CD14-positive monocyte (primary cell): ENCODE measurements around the gene TOPBP1. TPM values are rescaled to one million over a fixed set of nuclear protein-coding genes. Genes with fewer than 3 reads are reported as not detected.

Experiments
- DNase-seq, 3 donors: peaks; one replicate each; pipeline ENCODE4 v3.0.0-alpha.2; 2011 to 2022
- H2AFZ ChIP-seq: 2 replicates; pipeline ENCODE4 v1.6.0; 2012; ENCODE audit warnings: mild to moderate bottlenecking, low read depth, low read length, inconsistent platforms; ENCODE audit not compliant: insufficient read depth, poor library complexity, severe bottlenecking
- H3K27ac ChIP-seq, 2 donors: 1 replicate in 1 of 2; 2 replicates in 1 of 2; pipeline ENCODE4 v1.5.1; 2012 to 2013; ENCODE audit warnings: low read length in 2 of 2, control low read depth in 1 of 2, inconsistent platforms in 1 of 2, low read depth in 1 of 2, mild to moderate bottlenecking in 1 of 2
- H3K27me3 ChIP-seq, 2 donors: one replicate each; pipeline versions ENCODE4 v1.6.0 to v1.6.1; 2011 to 2013; ENCODE audit warnings: low read length in 2 of 2; ENCODE audit not compliant: control insufficient read depth in 2 of 2, insufficient read depth in 2 of 2
- H3K36me3 ChIP-seq, 2 donors: replicated peaks in 1 of 2; 1 replicate in 1 of 2; 2 replicates in 1 of 2; pipeline versions ENCODE4 v1.5.1 to v1.6.1; 2012 to 2013; ENCODE audit warnings: low read length in 2 of 2, control low read depth in 1 of 2, inconsistent platforms in 1 of 2, mild to moderate bottlenecking in 1 of 2; ENCODE audit not compliant: insufficient read depth in 2 of 2, control insufficient read depth in 1 of 2
- H3K4me1 ChIP-seq, 2 donors: 1 replicate in 1 of 2; 2 replicates in 1 of 2; pipeline versions ENCODE4 v1.5.1 to v1.6.1; 2012 to 2013; ENCODE audit warnings: low read length in 2 of 2, control low read depth in 1 of 2, inconsistent platforms in 1 of 2, mild to moderate bottlenecking in 1 of 2, moderate library complexity in 1 of 2; ENCODE audit not compliant: insufficient read depth in 2 of 2, control insufficient read depth in 1 of 2
- H3K4me2 ChIP-seq: replicated peaks from 2 replicates; pipeline ENCODE3; 2012; ENCODE audit warnings: low read length, moderate library complexity, mild to moderate bottlenecking; ENCODE audit not compliant: poor library complexity, severe bottlenecking; ENCODE audit errors: extremely low read depth
- H3K4me3 ChIP-seq, 3 experiments: fragments of 200-600 bp in 1 of 3; sonication (generic) in 1 of 3; replicated peaks in 1 of 3; 1 replicate in 2 of 3; 2 replicates in 1 of 3; pipeline ENCODE4 v1.5.1; 2011 to 2013; ENCODE audit warnings: low read length in 3 of 3, mild to moderate bottlenecking in 3 of 3, control low read depth in 2 of 3, low read depth in 2 of 3, inconsistent platforms in 1 of 3, moderate library complexity in 1 of 3
- H3K79me2 ChIP-seq: 2 replicates; pipeline ENCODE4 v1.6.0; 2012; ENCODE audit warnings: mild to moderate bottlenecking, control low read depth, inconsistent platforms, low read length, moderate library complexity; ENCODE audit not compliant: insufficient read depth
- H3K9ac ChIP-seq: 2 replicates; pipeline ENCODE4 v1.6.0; 2017; ENCODE audit warnings: low read length, mild to moderate bottlenecking; ENCODE audit not compliant: insufficient read depth, poor library complexity, severe bottlenecking
- H3K9me3 ChIP-seq, 2 donors: replicated peaks in 1 of 2; 1 replicate in 1 of 2; 2 replicates in 1 of 2; pipeline versions ENCODE4 v1.5.1 to v1.6.1; 2012 to 2013; ENCODE audit warnings: low read length in 2 of 2, control low read depth in 1 of 2; ENCODE audit not compliant: control insufficient read depth in 1 of 2, insufficient read depth in 1 of 2
- H4K20me1 ChIP-seq: 2 replicates; pipeline ENCODE4 v1.6.0; 2012; ENCODE audit warnings: mild to moderate bottlenecking, low read length, control low read depth, moderate library complexity; ENCODE audit not compliant: insufficient read depth
- H3K27ac Mint-ChIP-seq, 7 donors: one replicate each; pipeline ENCODE4 v1.8.0; 2020; ENCODE audit warnings: mild to moderate bottlenecking in 7 of 7, mixed read lengths in 7 of 7, moderate library complexity in 6 of 7, inconsistent platforms in 2 of 7
- H3K27me3 Mint-ChIP-seq, 3 donors: one replicate each; pipeline ENCODE4 v1.8.0; 2021 to 2022; ENCODE audit warnings: low read depth in 3 of 3, mild to moderate bottlenecking in 3 of 3, mixed read lengths in 3 of 3, moderate library complexity in 3 of 3, inconsistent platforms in 1 of 3
- H3K36me3 Mint-ChIP-seq, 2 donors: one replicate each; pipeline ENCODE4 v1.8.0; 2020; ENCODE audit warnings: mixed read lengths in 2 of 2, inconsistent platforms in 1 of 2, mild to moderate bottlenecking in 1 of 2
- H3K4me1 Mint-ChIP-seq: one replicate; pipeline ENCODE4 v1.8.0; 2020; ENCODE audit warnings: mild to moderate bottlenecking, mixed read lengths
- H3K4me3 Mint-ChIP-seq, 2 donors: one replicate each; pipeline ENCODE4 v1.8.0; 2020; ENCODE audit warnings: mild to moderate bottlenecking in 2 of 2, mixed read lengths in 2 of 2, moderate library complexity in 1 of 2
- H3K9me3 Mint-ChIP-seq, 7 donors: one replicate each; pipeline ENCODE4 v1.8.0; 2020 to 2022; ENCODE audit warnings: mixed read lengths in 7 of 7, mild to moderate bottlenecking in 6 of 7, moderate library complexity in 6 of 7, inconsistent platforms in 2 of 7
- CTCF ChIP-seq: fragments of 200-600 bp; IDR thresholded peaks from one replicate; pipeline ENCODE4 v1.8.0; 2022; ENCODE audit warnings: antibody characterized with exemption, mild to moderate bottlenecking
- WGBS: methylation state at CpG from one replicate; pipeline ENCODE4 v1.1.5; 2013; ENCODE audit warnings: missing lambda C conversion rate; ENCODE audit not compliant: insufficient coverage; 5-methylcytosine and 5-hydroxymethylcytosine counted together
- intact Hi-C, 2 donors: fragments of 100-400 bp; cut with micrococcal nuclease; formaldehyde crosslinking; loops; one replicate each; pipeline versions ENCODE4 v1.15.0 to v1.15.1; 2023
- polyA plus RNA-seq, 3 donors: library from polyadenylated mRNA; depleted of rRNA in 1 of 3; unstranded in 2 of 3; stranded (reverse) in 1 of 3; fragments of 300-500 nt in 2 of 3; fragments of >200 nt in 1 of 3; fragmentation: Illumina TruSeq in 2 of 3; gene quantifications; 1 replicate in 2 of 3; 2 replicates in 1 of 3; pipeline ENCODE4 v1.2.3, GENCODE V29; 2012 to 2021

Gene TOPBP1
- polyA plus RNA-seq, 3 donors, result 4.9 to 24.3 (median 7.0) TPM

DNA sequence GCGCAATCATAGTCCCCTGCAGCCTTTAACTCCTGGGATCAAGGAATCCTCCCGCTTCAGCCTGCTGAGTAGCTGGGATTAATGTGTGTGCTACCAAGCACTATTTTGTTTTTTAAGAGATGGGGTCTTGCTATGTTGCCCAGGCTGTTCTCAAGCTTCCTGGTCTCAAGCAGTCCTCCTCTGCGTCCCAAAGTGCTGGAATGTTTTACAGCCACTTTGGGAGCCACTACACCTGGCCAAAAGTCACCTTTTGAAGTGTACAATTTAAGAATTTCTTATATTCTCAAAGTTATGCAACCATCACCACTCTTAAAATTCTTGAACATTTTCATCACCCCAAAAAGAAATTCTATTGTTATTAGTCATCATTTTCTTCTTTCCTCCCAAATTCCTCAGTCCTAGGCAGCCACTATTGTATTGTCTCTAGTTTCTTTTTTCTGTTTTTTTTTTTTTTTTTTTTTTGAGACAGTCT is 70.4 kb downstream of the TOPBP1 start:
- TF ChIP-seq CTCF, result no peak
- H3K4me3 Mint-ChIP-seq, result no peak overlapping the region
- H3K9me3 Mint-ChIP-seq, result no peaks in the 10 kb centered on the region
- Histone ChIP-seq H3K9ac (no peak overlapping the region), H2AFZ (no peak overlapping the region), H3K4me3 (no peak overlapping the region), H3K36me3 (peaks cover 37% of the 10 kb centered on the region in 2 donors), H3K27me3 (no peaks in the 10 kb centered on the region), H3K4me2 (no peak overlapping the region), H4K20me1 (peaks cover 54% of the 10 kb centered on the region), H3K9me3 (no peaks in the 10 kb centered on the region), H3K27ac (no peak overlapping the region), H3K4me1 (no peaks in the 10 kb centered on the region), H3K79me2 (peaks cover 6% of the 10 kb centered on the region)
- peaks cover 0 to 1% (median 0%) of the 10 kb centered on the region in 3 donors for H3K27me3 Mint-ChIP-seq
- DNase-seq, result no peak
- H3K36me3 Mint-ChIP-seq, result peaks cover 33 to 42% of the 10 kb centered on the region in 2 donors
- intact Hi-C loops, result no loop called here
- H3K27ac Mint-ChIP-seq, result peak overlapping the region in 1 of 7 donors; percentile 32
- WGBS, result 100% methylated on average over 2 of the region's 3 CpGs
- no peaks in the 10 kb centered on the region for H3K4me1 Mint-ChIP-seq

GRCh38 chr3:133589503-133589902 is 72.2 kb downstream of the TOPBP1 start:
- no peak for DNase-seq
- peaks cover 72% of the 10 kb centered on the region for H4K20me1 ChIP-seq
- H3K9ac ChIP-seq, result no peak overlapping the region
- H3K4me1 Mint-ChIP-seq, result no peaks in the 10 kb centered on the region
- H3K79me2 ChIP-seq, result peaks cover 24% of the 10 kb centered on the region
- no peaks in the 10 kb centered on the region for H3K27me3 ChIP-seq
- H3K4me1 ChIP-seq, result no peaks in the 10 kb centered on the region
- H3K27ac Mint-ChIP-seq, result no peak overlapping the region
- no peaks in the 10 kb centered on the region for H3K9me3 Mint-ChIP-seq
- no peak overlapping the region for H2AFZ ChIP-seq
- H3K27ac ChIP-seq, result no peak overlapping the region
- H3K4me2 ChIP-seq, result no peak overlapping the region
- intact Hi-C loops, result no loop called here
- peaks cover 54 to 55% of the 10 kb centered on the region in 2 donors for H3K36me3 ChIP-seq
- H3K9me3 ChIP-seq, result no peaks in the 10 kb centered on the region
- peaks cover 46 to 60% of the 10 kb centered on the region in 2 donors for H3K36me3 Mint-ChIP-seq
- H3K4me3 Mint-ChIP-seq, result no peak overlapping the region
- no peak for TF ChIP-seq CTCF
- H3K27me3 Mint-ChIP-seq, result peaks cover 0 to 1% (median 0%) of the 10 kb centered on the region in 3 donors
- WGBS, result 100% methylated on average over 7 of the region's 8 CpGs
- no peak overlapping the region for H3K4me3 ChIP-seq
